Stimulated activated CD8-positive, alpha-beta memory T cell treated with anti-CD3 and anti-CD28 coated beads, Interleukin-4, amount 100 ng/mL, for 4 hours (primary cell): Measurements from ENCODE around the gene ANKRD24.
A peak's percentile ranks its signal among the peaks of the same experiment; 100 is the strongest.
"Not testable (repeated sequence)": the region's sequence is repeated elsewhere in the genome, so short reads cannot be mapped to it uniquely, and the experiment has no call there.

Experiments used
- DNase-seq, 2 donors: peaks; one replicate each; pipeline ENCODE4 v3.0.0-alpha.2; 2020; ENCODE audit warnings: low read depth in 2 of 2, low spot score in 1 of 2

Gene ANKRD24

DNA sequence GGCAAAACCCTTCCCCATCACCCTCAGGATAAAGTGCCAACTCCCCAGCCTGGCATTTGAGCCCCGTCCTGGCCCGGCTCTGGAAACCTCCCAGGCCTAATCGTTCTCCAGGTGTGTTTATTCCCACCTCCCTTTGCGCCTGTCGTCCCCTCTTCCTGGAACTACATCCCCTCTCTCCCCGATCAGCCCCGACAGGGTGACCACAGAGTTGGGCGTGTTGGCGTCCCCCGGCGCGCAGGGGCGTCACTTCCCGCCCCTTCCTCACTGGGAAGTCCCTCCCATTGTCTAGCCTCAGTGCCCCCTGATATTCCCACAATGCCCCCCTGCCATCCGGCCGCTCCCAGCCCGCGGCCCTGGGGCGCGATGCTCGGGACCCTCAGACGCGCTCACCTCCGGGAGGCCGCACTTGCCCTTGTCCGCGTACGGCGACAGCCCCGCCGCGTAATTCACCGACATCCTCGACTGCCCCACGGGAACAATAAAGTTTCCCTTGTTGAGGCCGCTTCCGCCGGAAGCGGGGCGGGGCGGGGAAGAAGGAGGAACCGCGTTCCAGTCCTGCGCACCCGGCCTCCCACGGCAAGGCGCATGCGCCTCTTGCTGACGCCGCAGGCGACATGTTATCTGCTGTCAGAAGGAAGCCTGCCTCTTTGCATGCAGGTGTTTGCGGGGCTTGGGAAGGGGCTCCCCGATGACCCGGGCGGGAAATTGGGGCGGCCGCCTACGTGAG is at the start of gene ANKRD24, which contains the start of gene SIRT6:
TSS of gene ANKRD24 (plus strand) at position 606 of the 727 bp plus-strand sequence. CDS start 3,737 bp downstream, outside the sequence.
TSS of gene SIRT6 (minus strand) at position 480 of the 727 bp plus-strand sequence. CDS start at position 456, 24 bp downstream.
- peak; percentile 88 to 93 for DNase-seq

DNA sequence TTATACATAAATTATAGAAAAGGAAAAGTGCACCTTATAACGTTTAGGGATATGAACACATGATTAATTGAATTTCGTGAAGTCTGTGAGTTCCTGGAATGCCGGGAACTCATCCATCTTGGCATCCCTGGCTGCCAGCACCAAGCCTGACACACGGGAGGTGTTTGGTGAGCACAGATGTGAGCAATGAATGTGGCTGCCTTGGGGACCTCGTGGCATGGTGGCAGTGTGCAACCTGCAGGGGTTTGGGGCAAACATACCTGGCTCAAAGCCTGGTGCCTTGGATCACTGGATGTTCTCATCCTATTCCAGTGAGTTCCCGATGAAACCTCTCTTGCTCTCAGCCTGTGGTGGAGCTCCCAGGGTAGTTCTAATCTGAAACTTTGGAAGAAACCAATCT is 48.1 kb upstream of the ANKRD24 start:
- no peak for DNase-seq

GRCh38 chr19:4135386-4135785 is 47.1 kb upstream of the ANKRD24 start:
- DNase-seq: not testable (repeated sequence)

DNA sequence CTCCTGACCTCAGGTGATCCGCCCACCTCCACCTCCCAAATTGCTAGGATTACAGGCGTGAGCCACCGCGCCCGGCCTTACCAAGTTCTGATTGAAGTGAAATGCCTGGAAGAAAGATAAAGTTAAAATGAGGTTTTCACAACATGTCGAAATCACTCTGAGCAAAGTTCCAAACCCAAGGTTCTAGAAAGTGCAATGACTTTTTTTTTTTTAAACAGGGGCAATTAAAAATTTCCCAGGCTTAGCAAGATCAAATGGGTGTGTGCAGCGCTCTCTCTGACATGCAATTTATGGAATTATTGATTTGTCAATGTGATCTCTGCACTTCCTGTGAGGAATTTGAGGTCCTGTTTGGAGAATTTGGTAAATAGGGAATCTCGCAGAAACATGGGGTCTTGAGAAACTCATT is 45.8 kb upstream of the ANKRD24 start:
- no peak for DNase-seq

DNA sequence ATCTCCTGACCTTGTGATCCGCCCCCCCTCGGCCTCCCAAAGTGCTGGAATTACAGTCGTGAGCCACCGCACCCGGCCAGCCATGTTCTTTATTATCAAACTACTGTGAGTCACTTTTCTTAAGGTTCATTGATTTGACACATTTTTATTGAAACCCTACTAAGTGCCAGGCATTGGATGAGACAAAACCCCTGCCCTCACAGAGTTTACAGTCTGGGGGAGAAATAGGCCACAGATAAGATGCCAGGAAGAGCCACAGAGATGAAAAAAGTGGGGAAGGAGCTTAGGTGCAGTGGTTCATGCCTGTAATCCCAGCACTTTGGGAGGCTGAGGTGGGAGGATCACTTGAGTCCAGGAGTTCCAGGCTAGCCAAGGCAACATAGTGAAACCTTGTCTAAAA is 44.0 kb upstream of the ANKRD24 start:
- DNase-seq: no peak

DNA sequence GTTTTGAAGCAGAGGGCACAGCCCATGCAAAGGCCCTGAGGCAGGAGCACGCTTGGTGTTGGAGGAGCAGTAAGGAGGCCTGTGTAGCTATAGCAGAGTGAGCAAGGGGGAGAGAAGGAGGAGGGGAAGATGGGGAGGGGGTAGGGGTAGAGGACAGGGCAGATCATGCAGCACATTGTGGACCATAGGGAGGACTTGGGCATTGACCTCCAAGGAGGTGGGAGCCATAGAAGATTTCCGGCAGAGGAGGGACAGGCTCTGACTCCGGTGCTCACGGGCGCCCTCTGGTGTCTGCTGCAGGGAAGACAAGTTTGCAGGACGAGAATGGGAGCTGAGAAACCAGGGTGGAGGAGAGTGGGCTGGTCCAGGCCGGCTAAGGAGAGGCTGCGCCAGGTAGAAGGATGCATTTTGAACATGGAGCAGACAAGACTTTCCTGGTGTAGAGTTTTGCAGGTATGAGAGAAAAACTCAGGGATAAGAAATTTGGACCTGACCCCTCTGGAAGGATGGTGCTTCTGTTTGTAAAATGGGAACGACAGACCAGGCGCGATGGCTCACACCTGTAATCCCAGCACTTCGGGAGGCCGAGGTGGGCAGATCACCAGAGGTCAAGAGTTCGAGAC is 42.8 kb upstream of the ANKRD24 start:
- DNase-seq: peak; percentile 63 to 93

- no peak for DNase-seq
Observed at GRCh38 chr19:4140237-4140711, 42.2 kb upstream of the ANKRD24 start.

- not testable (repeated sequence) for DNase-seq
Observed at GRCh38 chr19:4142916-4143315, 39.6 kb upstream of the ANKRD24 start.

DNA sequence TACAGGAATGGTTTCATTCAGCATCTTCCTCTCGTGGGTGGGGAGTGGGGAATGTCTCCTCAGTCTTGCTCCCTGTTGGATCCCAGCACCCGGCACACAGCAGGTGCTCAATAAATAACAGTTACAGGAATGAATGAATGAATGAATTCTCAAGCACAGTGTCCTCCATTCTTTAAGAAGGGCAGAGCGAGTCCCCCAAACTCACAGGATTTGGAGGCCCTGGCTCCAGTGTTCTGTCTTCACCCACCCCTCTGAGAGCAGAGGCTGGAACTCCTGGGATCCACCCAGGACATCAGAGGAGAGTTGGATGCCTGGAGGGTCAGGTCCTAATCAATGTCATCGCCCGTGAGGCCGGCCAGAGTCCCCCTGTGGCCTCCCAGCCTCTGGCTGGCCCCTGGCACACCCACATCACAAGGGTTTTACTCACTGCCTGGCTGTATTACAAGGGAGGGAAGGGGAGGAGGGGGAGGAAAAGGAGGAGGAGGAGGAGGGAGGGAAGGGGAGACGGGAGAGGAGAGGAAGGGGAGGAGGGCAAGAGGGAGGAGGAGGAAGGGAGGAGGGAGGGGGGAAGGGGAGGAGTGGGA is 37.7 kb upstream of the ANKRD24 start:
- DNase-seq: no peak

- DNase-seq: no peak
Observed at GRCh38 chr19:4149518-4150288, 32.8 kb upstream of the ANKRD24 start.

DNA sequence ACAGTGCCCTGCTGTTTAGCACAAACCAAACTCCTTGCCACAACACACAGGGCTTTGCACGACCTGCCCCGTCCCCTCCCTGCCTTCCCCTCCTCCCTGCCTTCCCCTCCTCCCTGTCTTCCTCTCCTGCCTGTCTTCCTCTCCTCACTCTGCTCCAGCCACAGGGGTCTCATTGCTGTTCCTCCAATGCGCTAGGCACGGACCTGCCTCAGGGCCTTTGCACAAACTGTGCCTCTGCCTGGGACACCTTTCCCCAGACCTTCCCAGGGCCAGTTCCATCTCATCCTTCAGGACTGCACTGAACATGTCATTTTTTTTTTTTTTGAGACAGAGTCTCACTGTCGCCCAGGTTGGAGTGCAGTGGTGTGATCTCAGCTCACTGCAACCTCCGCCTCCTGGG is 30.9 kb upstream of the ANKRD24 start:
- DNase-seq: no peak

- DNase-seq: no peak
Observed at GRCh38 chr19:4152241-4152998, 30.1 kb upstream of the ANKRD24 start.

GRCh38 chr19:4154571-4155312 is 27.7 kb upstream of the ANKRD24 start:
- DNase-seq: no peak

DNA sequence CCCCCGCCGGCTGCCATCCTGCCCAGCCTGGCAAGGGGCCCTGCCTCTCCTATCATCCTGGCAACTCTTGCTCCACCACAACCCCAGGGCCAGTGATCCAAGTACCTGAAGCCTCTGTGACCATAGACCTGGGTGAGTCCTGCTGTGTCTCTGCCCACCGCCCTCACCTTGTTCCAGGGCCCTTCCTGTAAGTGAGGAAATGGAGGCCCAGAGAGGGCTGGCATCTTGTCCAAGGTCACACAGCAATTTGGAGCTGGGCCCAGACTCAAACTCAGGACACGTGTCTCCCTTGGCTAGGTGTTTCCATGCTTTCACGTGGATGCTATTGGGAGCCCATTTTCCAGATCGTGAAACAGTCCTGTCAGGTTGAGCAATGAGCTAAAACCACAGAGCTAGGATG is 25.3 kb upstream of the ANKRD24 start:
- no peak for DNase-seq

GRCh38 chr19:4157971-4158370 is 24.5 kb upstream of the ANKRD24 start:
- DNase-seq: not testable (repeated sequence)

DNA sequence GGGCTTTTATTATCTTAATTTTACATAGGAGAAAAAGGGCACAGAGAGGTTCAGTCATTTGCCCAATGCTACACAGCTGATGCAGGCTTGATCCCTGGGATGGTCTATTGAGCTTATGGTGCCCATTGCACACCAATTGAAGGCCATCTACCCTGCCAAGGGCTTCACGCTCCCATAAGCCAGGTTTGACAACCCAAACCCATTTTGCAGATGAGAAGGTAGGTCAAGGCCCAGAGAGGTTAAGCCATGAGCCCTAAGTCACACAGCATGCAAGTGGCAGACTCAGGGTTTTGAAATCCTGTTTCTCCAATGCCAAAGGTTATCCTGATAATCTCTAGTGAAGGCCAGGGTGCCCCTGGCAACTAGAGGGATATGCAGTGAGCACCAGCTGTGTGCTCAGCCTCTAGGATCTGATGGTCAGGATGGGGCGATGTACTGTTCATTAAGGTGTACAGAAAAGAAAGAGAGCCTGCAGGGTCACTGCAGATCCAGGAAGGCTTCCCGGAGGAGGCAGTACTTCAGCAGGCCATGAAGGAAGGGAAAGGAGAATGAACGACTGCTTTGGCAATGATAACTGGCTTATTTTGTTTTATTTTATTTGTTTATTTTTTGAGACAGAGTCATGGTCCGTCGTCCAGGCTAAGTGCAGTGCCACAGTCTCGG is 20.9 kb upstream of the ANKRD24 start:
- DNase-seq: no peak

DNA sequence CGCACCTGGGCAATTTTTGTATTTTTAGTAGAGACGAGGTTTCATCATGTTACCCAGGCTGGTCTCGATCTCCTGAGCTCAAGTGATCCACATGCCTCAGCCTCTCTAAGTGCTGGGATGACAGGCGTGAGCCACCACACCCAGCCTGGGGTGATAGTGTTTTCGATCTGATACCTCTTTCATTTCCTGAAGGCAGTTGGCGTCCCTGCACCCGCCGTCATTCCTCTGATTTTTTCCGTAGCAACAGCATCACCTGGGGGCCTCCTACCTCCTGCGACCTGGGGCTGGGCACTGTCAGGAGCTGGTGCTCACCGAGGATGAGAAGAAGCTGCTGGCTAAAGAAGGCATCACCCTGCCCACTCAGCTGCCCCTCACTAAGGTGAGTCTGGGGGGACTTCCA is 18.2 kb upstream of the ANKRD24 start:
- DNase-seq: no peak

DNA sequence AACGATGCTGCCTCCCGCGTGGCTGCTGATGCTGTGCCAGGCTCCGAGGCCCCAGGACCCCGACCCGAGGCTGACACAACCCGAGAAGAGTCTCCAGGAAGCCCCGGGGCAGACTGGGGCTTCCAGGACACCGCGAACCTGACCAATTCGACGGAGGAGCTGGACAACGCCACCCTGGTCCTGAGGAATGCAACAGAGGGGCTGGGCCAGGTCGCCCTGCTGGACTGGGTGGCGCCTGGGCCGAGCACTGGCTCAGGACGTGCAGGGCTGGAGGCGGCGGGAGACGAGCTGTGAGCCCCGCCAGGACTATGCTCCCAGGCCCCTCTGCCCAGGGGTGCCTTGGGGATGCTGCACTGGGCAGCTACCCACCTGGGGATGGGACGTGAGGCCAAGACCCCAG is 10.8 kb upstream of the ANKRD24 start:
- no peak for DNase-seq

- peak; percentile 16 to 31 for DNase-seq
Observed at GRCh38 chr19:4172861-4173473, 9.5 kb upstream of the ANKRD24 start.
